ENCODE measurements around the gene ZNF408. TPM values are rescaled to one million over a fixed set of nuclear protein-coding genes. Genes with fewer than 3 reads are reported as not detected.

Gene ZNF408
- total and polyA plus RNA-seq, 2 donors (not counting 3 experiments of a cell fraction or from before 2014, with no cell fraction given) = 7.8 to 10.9 TPM

DNA sequence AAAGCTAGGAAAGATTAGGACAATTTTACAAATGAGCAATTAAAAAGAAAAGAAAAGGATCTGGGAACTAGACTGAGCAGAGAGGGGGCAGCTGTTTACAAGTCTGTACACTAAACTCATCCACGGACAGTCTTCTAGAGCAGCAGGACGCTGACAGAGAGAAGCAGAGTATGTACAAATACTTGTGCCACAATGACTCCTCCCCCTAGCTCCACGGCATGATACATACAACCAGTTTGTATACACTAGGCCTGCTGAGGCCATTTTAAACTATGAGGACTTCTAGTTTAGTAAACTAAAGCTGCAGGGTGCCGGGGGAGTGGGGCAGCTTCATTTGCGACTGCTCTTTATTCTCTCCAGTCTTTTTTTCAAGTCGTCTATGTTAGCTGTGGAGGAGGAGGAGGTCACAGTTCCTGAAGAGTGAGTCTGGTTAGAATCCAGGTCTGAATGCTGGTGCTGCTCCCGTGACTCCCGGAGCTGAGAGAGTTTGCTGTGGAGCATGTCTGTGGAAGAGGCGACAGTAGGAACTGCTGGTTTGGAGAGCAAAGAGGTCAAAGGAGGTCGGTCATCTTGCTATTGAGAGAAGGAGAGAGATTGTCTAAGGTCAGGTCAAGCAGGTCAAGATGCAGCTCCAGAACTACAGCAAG is 43.0 kb downstream of the ZNF408 start:
- H3K9me1 ChIP-seq (replicated peaks; ENCODE audit: control insufficient read depth, extremely low read depth, insufficient read depth, low read length) = no peaks in the 10 kb centered on the region
- TSS peak; percentile 80 for BruUV-seq (replicated peaks)
- H2AFZ ChIP-seq (ENCODE audit: low read depth, low read length) = no peak overlapping the region
- no peak overlapping the region for H3K27ac ChIP-seq (ENCODE audit: insufficient read depth, low read depth, low read length)
- no peak for FAIRE-seq
- H3K4me3 ChIP-seq (replicated peaks in 1 of 3; ENCODE audit: insufficient read depth in 1 of 3, low read depth in 1 of 3, low read length in 3 of 3) = no peak overlapping the region
- H3K4me2 ChIP-seq (ENCODE audit: insufficient read depth, low read length) = no peak overlapping the region
- no peak for DNase-seq (ENCODE audit: low read depth, low spot score)
- TF ChIP-seq EZH2 (IDR thresholded peaks at IDR 0.05; ENCODE audit: borderline replicate concordance, low read depth, low read length, severe bottlenecking) (no peak), MYC (IDR thresholded peaks at IDR 0.05; ENCODE audit: low read depth, low read length) (no peak), GATA2 (IDR thresholded peaks at IDR 0.05; ENCODE audit: insufficient read depth, insufficient read length, low read depth, low read length) (no peak), FOS (IDR thresholded peaks at IDR 0.05; ENCODE audit: borderline replicate concordance, insufficient read depth, low read length) (no peak), POLR2AphosphoS5 (IDR thresholded peaks at IDR 0.05; ENCODE audit: insufficient read depth, low read depth, low read length) (no peak), POLR2A (IDR thresholded peaks at IDR 0.05; ENCODE audit: low read depth, low read length) (no peak), JUN (IDR thresholded peaks at IDR 0.05; ENCODE audit: borderline replicate concordance, insufficient read depth, insufficient read length, low read depth) (no peak)
- TF ChIP-seq, protein P1, sequence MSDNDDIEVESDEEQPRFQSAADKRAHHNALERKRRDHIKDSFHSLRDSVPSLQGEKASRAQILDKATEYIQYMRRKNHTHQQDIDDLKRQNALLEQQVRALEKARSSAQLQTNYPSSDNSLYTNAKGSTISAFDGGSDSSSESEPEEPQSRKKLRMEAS (IDR thresholded peaks at IDR 0.05; ENCODE audit: insufficient read depth, insufficient read length) = no peak
- TF ChIP-seq, protein P2, sequence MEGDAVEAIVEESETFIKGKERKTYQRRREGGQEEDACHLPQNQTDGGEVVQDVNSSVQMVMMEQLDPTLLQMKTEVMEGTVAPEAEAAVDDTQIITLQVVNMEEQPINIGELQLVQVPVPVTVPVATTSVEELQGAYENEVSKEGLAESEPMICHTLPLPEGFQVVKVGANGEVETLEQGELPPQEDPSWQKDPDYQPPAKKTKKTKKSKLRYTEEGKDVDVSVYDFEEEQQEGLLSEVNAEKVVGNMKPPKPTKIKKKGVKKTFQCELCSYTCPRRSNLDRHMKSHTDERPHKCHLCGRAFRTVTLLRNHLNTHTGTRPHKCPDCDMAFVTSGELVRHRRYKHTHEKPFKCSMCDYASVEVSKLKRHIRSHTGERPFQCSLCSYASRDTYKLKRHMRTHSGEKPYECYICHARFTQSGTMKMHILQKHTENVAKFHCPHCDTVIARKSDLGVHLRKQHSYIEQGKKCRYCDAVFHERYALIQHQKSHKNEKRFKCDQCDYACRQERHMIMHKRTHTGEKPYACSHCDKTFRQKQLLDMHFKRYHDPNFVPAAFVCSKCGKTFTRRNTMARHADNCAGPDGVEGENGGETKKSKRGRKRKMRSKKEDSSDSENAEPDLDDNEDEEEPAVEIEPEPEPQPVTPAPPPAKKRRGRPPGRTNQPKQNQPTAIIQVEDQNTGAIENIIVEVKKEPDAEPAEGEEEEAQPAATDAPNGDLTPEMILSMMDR (IDR thresholded peaks at IDR 0.05; ENCODE audit: extremely low read depth in 1 of 2, insufficient read depth in 1 of 2, low read depth in 1 of 2, low read length in 2 of 2) = no peak
- H3K36me3 ChIP-seq (ENCODE audit: control insufficient read depth in 2 of 2, extremely low read depth in 1 of 2, insufficient read depth in 2 of 2, low read length in 2 of 2) = peaks cover 38 to 39% of the 10 kb centered on the region in 2 experiments
- POLR2A ChIA-PET = no interaction called here
- intact Hi-C loops (cut with micrococcal nuclease) = no loop called here
- H4K20me1 ChIP-seq (replicated peaks; ENCODE audit: control insufficient read depth, extremely low read depth, insufficient read depth, low read length) = no peaks in the 10 kb centered on the region
- H3K9me3 ChIP-seq (replicated peaks; ENCODE audit: control insufficient read depth, insufficient read depth, low read length) = no peaks in the 10 kb centered on the region
- dilution Hi-C loops (cut with MboI; ENCODE audit: extremely low pct_ligation_motif_present, low sequenced_read_pairs) = no loop called here
- no peak overlapping the region for H3K9ac ChIP-seq (replicated peaks; ENCODE audit: extremely low read depth, insufficient read depth, low read length)
- H3K4me1 ChIP-seq (ENCODE audit: control insufficient read depth, extremely low read depth, insufficient read depth, low read length) = no peaks in the 10 kb centered on the region
- H3K79me2 ChIP-seq (ENCODE audit: control insufficient read depth, insufficient read depth, low read length) = no peaks in the 10 kb centered on the region
- CTCF ChIA-PET = interaction anchor here (0.9 to 1.1 kb wide), 2 partner anchors 9 to 27 kb away, joined by 3 read pairs; no protein-coding TSS in a partner anchor
- no peaks in the 10 kb centered on the region for H3K27me3 ChIP-seq (ENCODE audit: control insufficient read depth in 2 of 2, insufficient read depth in 2 of 2, low read length in 2 of 2)

Data from endothelial cell of umbilical vein (primary cell).